ENCODE measurements around the gene XRCC6. TPM values are rescaled to one million over a fixed set of nuclear protein-coding genes. Genes with fewer than 3 reads are reported as not detected.

Gene XRCC6
- polyA plus RNA-seq, 3 donors: 58.6 to 286 (median 267) TPM

- Histone ChIP-seq H3K27me3 (ENCODE audit: control insufficient read depth in 2 of 2, insufficient read depth in 2 of 2, low read length in 2 of 2) (no peaks in the 10 kb centered on the region), H3K4me2 (replicated peaks; ENCODE audit: extremely low read depth, low read length, poor library complexity, severe bottlenecking) (no peak overlapping the region), H3K9me3 (replicated peaks in 1 of 2; ENCODE audit: control insufficient read depth in 1 of 2, insufficient read depth in 1 of 2, low read length in 2 of 2) (no peaks in the 10 kb centered on the region), H4K20me1 (ENCODE audit: insufficient read depth, low read length) (no peaks in the 10 kb centered on the region), H3K4me3 (replicated peaks in 1 of 3; ENCODE audit: low read depth in 2 of 3, low read length in 3 of 3) (no peak overlapping the region), H3K9ac (ENCODE audit: insufficient read depth, low read length, poor library complexity, severe bottlenecking) (no peak overlapping the region), H3K36me3 (replicated peaks in 1 of 2; ENCODE audit: control insufficient read depth in 1 of 2, insufficient read depth in 2 of 2, low read length in 2 of 2) (peaks cover 30 to 61% of the 10 kb centered on the region in 2 donors), H3K4me1 (ENCODE audit: control insufficient read depth in 1 of 2, insufficient read depth in 2 of 2, low read length in 2 of 2) (no peaks in the 10 kb centered on the region), H3K27ac (ENCODE audit: low read depth in 1 of 2, low read length in 2 of 2) (no peak overlapping the region), H3K79me2 (ENCODE audit: insufficient read depth, low read length) (no peaks in the 10 kb centered on the region), H2AFZ (ENCODE audit: insufficient read depth, low read depth, low read length, poor library complexity, severe bottlenecking) (no peak overlapping the region)
- Mint-ChIP-seq H3K9me3 (peaks cover 0 to 2% (median 0%) of the 10 kb centered on the region in 7 donors), H3K4me1 (no peaks in the 10 kb centered on the region), H3K36me3 (peaks cover 51 to 53% of the 10 kb centered on the region in 2 donors), H3K27me3 (ENCODE audit: low read depth in 3 of 3) (peaks cover 3 to 8% (median 4%) of the 10 kb centered on the region in 3 donors), H3K27ac (peak overlapping the region in 1 of 7 donors; percentile 50), H3K4me3 (no peak overlapping the region)
- WGBS (ENCODE audit: insufficient coverage): 100% methylated on average over 1 of the region's 8 CpGs
- no peak for DNase-seq
- TF ChIP-seq CTCF (IDR thresholded peaks at IDR 0.05): no peak
- intact Hi-C loops (cut with micrococcal nuclease): loop anchor here in 1 of 2 donors (5.0 to 10.0 kb wide), 2 partner anchors 57 to 194 kb away; partner anchors contain the start of gene POLR3H
Observed at GRCh38 chr22:41598891-41599635, 22.0 kb upstream of the XRCC6 start.

DNA sequence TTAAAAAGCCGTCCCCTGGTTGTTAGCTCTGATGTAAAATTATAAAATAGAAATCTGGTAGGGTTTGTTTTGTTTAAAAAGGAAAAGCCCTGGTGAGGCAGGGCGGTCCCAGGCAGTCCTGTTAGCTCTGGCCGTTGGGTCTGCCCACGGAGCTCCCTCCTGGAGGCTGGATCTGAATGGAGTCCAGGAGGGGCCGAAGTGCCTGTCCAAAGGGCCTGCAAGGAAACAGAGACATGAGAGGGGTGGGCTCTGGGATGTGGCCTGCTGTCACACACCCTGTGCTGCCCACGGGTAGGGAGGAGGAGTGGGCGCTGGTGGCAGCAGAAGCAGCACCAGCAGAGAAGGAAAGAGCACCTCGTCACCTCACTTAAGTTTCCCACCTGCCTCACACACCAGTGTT lies 20.1 kb upstream of the XRCC6 start:
- Histone ChIP-seq H3K79me2 (ENCODE audit: insufficient read depth, low read length) (no peaks in the 10 kb centered on the region), H3K27me3 (ENCODE audit: control insufficient read depth in 2 of 2, insufficient read depth in 2 of 2, low read length in 2 of 2) (no peaks in the 10 kb centered on the region), H3K9me3 (replicated peaks in 1 of 2; ENCODE audit: control insufficient read depth in 1 of 2, insufficient read depth in 1 of 2, low read length in 2 of 2) (no peaks in the 10 kb centered on the region), H2AFZ (ENCODE audit: insufficient read depth, low read depth, low read length, poor library complexity, severe bottlenecking) (no peak overlapping the region), H3K27ac (ENCODE audit: low read depth in 1 of 2, low read length in 2 of 2) (no peak overlapping the region), H3K4me2 (replicated peaks; ENCODE audit: extremely low read depth, low read length, poor library complexity, severe bottlenecking) (no peak overlapping the region), H3K36me3 (replicated peaks in 1 of 2; ENCODE audit: control insufficient read depth in 1 of 2, insufficient read depth in 2 of 2, low read length in 2 of 2) (peaks cover 45 to 80% of the 10 kb centered on the region in 2 donors), H3K9ac (ENCODE audit: insufficient read depth, low read length, poor library complexity, severe bottlenecking) (no peak overlapping the region), H3K4me3 (replicated peaks in 1 of 3; ENCODE audit: low read depth in 2 of 3, low read length in 3 of 3) (no peak overlapping the region), H3K4me1 (ENCODE audit: control insufficient read depth in 1 of 2, insufficient read depth in 2 of 2, low read length in 2 of 2) (no peaks in the 10 kb centered on the region), H4K20me1 (ENCODE audit: insufficient read depth, low read length) (no peaks in the 10 kb centered on the region)
- 100% methylated on average over 4 of the region's 8 CpGs for WGBS (ENCODE audit: insufficient coverage)
- peaks cover 0 to 4% (median 0%) of the 10 kb centered on the region in 7 donors for H3K9me3 Mint-ChIP-seq
- intact Hi-C loops (cut with micrococcal nuclease): no loop called here
- DNase-seq: no peak
- peaks cover 70 to 72% of the 10 kb centered on the region in 2 donors for H3K36me3 Mint-ChIP-seq
- H3K4me1 Mint-ChIP-seq: no peaks in the 10 kb centered on the region
- H3K27ac Mint-ChIP-seq: no peak overlapping the region
- no peak for TF ChIP-seq CTCF (IDR thresholded peaks at IDR 0.05)
- H3K27me3 Mint-ChIP-seq (ENCODE audit: low read depth in 3 of 3): peaks cover 3 to 4% (median 3%) of the 10 kb centered on the region in 3 donors
- H3K4me3 Mint-ChIP-seq: no peak overlapping the region
